SK-N-MC (cell line): ENCODE data around the gene TSTD2.

ENCODE experiments used
- DNase-seq: peaks from one replicate; pipeline ENCODE4 v3.0.0-alpha.2; 2011; ENCODE audit warnings: low read depth, low spot score
- H3K27ac ChIP-seq: fragments of 200-600 bp; sonication (generic); 2 replicates; pipeline ENCODE4 v1.5.1; 2016; ENCODE audit warnings: mixed run types
- H3K36me3 ChIP-seq: fragments of 200-600 bp; sonication (generic); 2 replicates; pipeline ENCODE4 v1.6.1; 2017; ENCODE audit warnings: antibody characterized with exemption, low read length, mixed read lengths; ENCODE audit not compliant: insufficient read depth
- H3K4me3 ChIP-seq: fragments of 200-600 bp; sonication (generic); 2 replicates; pipeline ENCODE4 v1.5.1; 2016
- H3K9ac ChIP-seq: fragments of 200-600 bp; sonication (generic); 2 replicates; pipeline ENCODE4 v1.8.0; 2017; ENCODE audit warnings: mixed run types, mixed read lengths; ENCODE audit not compliant: insufficient read length
- H3K9me3 ChIP-seq: fragments of 200-600 bp; sonication (generic); 2 replicates; pipeline ENCODE4 v1.6.1; 2017; ENCODE audit warnings: low read depth, mild to moderate bottlenecking, antibody characterized with exemption, low read length, moderate library complexity, mixed read lengths
- EZH2 ChIP-seq: fragments of 200-600 bp; sonication (generic); IDR thresholded peaks from one replicate; pipeline ENCODE4 v1.6.1; 2017; ENCODE audit warnings: antibody characterized with exemption
- FOXP2 ChIP-seq: optimal IDR thresholded peaks from 2 replicates; pipeline ENCODE3; 2011; ENCODE audit warnings: mild to moderate bottlenecking, moderate library complexity; ENCODE audit not compliant: insufficient read depth; ENCODE audit errors: extremely low read length, control extremely low read depth
- POLR2AphosphoS5 ChIP-seq: IDR thresholded peaks from 2 replicates; pipeline ENCODE4 v1.6.1; 2012; ENCODE audit warnings: mild to moderate bottlenecking, low read depth, low read length, borderline replicate concordance

The TSTD2 gene

GRCh38 chr9:97562542-97562941 lies 70.6 kb downstream of the TSTD2 start:
- Histone ChIP-seq H3K4me3 (no peak overlapping the region), H3K9ac (no peak overlapping the region), H3K9me3 (no peaks in the 10 kb centered on the region), H3K36me3 (no peaks in the 10 kb centered on the region), H3K27ac (no peak overlapping the region)
- no peak for DNase-seq
- TF ChIP-seq FOXP2 (no peak), POLR2AphosphoS5 (no peak), EZH2 (no peak)

- H3K9me3 ChIP-seq, result no peaks in the 10 kb centered on the region
These were observed 71.7 kb downstream of the TSTD2 start for GRCh38 chr9:97561501-97561900.

GRCh38 chr9:97560851-97561250 lies 72.3 kb downstream of the TSTD2 start:
- no peaks in the 10 kb centered on the region for H3K9me3 ChIP-seq
- TF ChIP-seq POLR2AphosphoS5, result no peak
- TF ChIP-seq FOXP2, result no peak
- no peak for TF ChIP-seq EZH2
- no peak overlapping the region for H3K27ac ChIP-seq
- no peaks in the 10 kb centered on the region for H3K36me3 ChIP-seq
- no peak overlapping the region for H3K4me3 ChIP-seq
- no peak overlapping the region for H3K9ac ChIP-seq
- no peak for DNase-seq

More at GRCh38 chr9:97561501-97561900, 71.7 kb downstream of the TSTD2 start:
- no peak for DNase-seq
- H3K9ac ChIP-seq, result no peak overlapping the region
- H3K4me3 ChIP-seq, result no peak overlapping the region
- TF ChIP-seq POLR2AphosphoS5 (no peak), FOXP2 (no peak), EZH2 (no peak)
- no peaks in the 10 kb centered on the region for H3K36me3 ChIP-seq
- no peak overlapping the region for H3K27ac ChIP-seq

- Histone ChIP-seq H3K27ac (no peak overlapping the region), H3K9ac (no peak overlapping the region), H3K9me3 (no peaks in the 10 kb centered on the region), H3K4me3 (no peak overlapping the region), H3K36me3 (no peaks in the 10 kb centered on the region)
- no peak for DNase-seq
- TF ChIP-seq POLR2AphosphoS5, result no peak
- TF ChIP-seq EZH2, result no peak
- TF ChIP-seq FOXP2, result no peak
These were observed 73.0 kb downstream of the TSTD2 start for GRCh38 chr9:97560154-97560553.

- Histone ChIP-seq H3K36me3 (no peaks in the 10 kb centered on the region), H3K27ac (no peak overlapping the region), H3K9ac (no peak overlapping the region), H3K4me3 (no peak overlapping the region), H3K9me3 (no peaks in the 10 kb centered on the region)
- TF ChIP-seq EZH2, result no peak
- TF ChIP-seq POLR2AphosphoS5, result no peak
- TF ChIP-seq FOXP2, result no peak
- no peak for DNase-seq
These were observed 74.1 kb downstream of the TSTD2 start for GRCh38 chr9:97559111-97559514.

- no peak for DNase-seq
- Histone ChIP-seq H3K36me3 (no peaks in the 10 kb centered on the region), H3K9me3 (no peaks in the 10 kb centered on the region), H3K9ac (no peak overlapping the region), H3K4me3 (no peak overlapping the region), H3K27ac (no peak overlapping the region)
- TF ChIP-seq POLR2AphosphoS5 (no peak), EZH2 (no peak), FOXP2 (no peak)
These were observed 74.5 kb downstream of the TSTD2 start for GRCh38 chr9:97558701-97559101.

- Histone ChIP-seq H3K36me3 (no peaks in the 10 kb centered on the region), H3K4me3 (no peak overlapping the region), H3K9ac (no peak overlapping the region), H3K9me3 (no peaks in the 10 kb centered on the region), H3K27ac (no peak overlapping the region)
- DNase-seq, result no peak
- TF ChIP-seq POLR2AphosphoS5, result no peak
- TF ChIP-seq EZH2, result no peak
- TF ChIP-seq FOXP2, result no peak
These were observed 75.5 kb downstream of the TSTD2 start for GRCh38 chr9:97557606-97558095.

GRCh38 chr9:97556721-97557605 lies 76.2 kb downstream of the TSTD2 start:
- Histone ChIP-seq H3K4me3 (no peak overlapping the region), H3K27ac (no peak overlapping the region), H3K9me3 (no peaks in the 10 kb centered on the region), H3K9ac (no peak overlapping the region), H3K36me3 (no peaks in the 10 kb centered on the region)
- TF ChIP-seq POLR2AphosphoS5, result no peak
- no peak for TF ChIP-seq FOXP2
- no peak for TF ChIP-seq EZH2
- DNase-seq, result no peak

- Histone ChIP-seq H3K4me3 (no peak overlapping the region), H3K27ac (no peak overlapping the region), H3K9ac (no peak overlapping the region), H3K36me3 (no peaks in the 10 kb centered on the region), H3K9me3 (no peaks in the 10 kb centered on the region)
- no peak for DNase-seq
- TF ChIP-seq EZH2 (no peak), POLR2AphosphoS5 (no peak), FOXP2 (no peak)
These were observed 77.0 kb downstream of the TSTD2 start for GRCh38 chr9:97556036-97556720.
